ENCODE data around the gene PSG5. TPM values are rescaled to one million over a fixed set of nuclear protein-coding genes. Genes with fewer than 3 reads are reported as not detected.
"Not testable (repeated sequence)": the region's sequence is repeated elsewhere in the genome, so short reads cannot be mapped to it uniquely, and the experiment has no call there.

Gene PSG5
- polyA plus RNA-seq, 1 of the 3 experiments (the other 2 are of a cell fraction) = 70.3 TPM

GRCh38 chr19:43226986-43227385 lies 40.6 kb upstream of the PSG5 start:
- H3F3A ChIP-seq (replicated peaks; ENCODE audit: insufficient read depth); POLR2A ChIA-PET; DNase-seq; H3K27me3 ChIP-seq (ENCODE audit: insufficient read depth); CTCF ChIA-PET; H3K36me3 ChIP-seq (replicated peaks in 1 of 2; ENCODE audit: control insufficient read depth in 1 of 2, insufficient read depth in 2 of 2, low read length in 1 of 2); H3K79me2 ChIP-seq (ENCODE audit: insufficient read depth); H3K9ac ChIP-seq; H4K20me1 ChIP-seq (ENCODE audit: insufficient read depth); H3K4me3 ChIP-seq (ENCODE audit: low read depth in 2 of 2, low read length in 1 of 2); H2AFZ ChIP-seq (ENCODE audit: low read depth); H3K4me2 ChIP-seq; H3K4me1 ChIP-seq (ENCODE audit: control insufficient read depth in 1 of 2, insufficient read depth in 2 of 2, low read depth in 1 of 2, low read length in 1 of 2); H3K9me3 ChIP-seq; H3K27ac ChIP-seq (ENCODE audit: low read depth in 2 of 2, low read length in 1 of 2); H3K9me2 ChIP-seq: not testable (repeated sequence)
- 0 out of 2 replicates have a peak, but pooled peaks have one; percentile 12 for TF ChIP-seq CTCF (IDR thresholded peaks at IDR 0.05)
- 4% methylated on average over 1 of the region's 1 CpG for WGBS (ENCODE audit: low lambda C conversion rate)

DNA sequence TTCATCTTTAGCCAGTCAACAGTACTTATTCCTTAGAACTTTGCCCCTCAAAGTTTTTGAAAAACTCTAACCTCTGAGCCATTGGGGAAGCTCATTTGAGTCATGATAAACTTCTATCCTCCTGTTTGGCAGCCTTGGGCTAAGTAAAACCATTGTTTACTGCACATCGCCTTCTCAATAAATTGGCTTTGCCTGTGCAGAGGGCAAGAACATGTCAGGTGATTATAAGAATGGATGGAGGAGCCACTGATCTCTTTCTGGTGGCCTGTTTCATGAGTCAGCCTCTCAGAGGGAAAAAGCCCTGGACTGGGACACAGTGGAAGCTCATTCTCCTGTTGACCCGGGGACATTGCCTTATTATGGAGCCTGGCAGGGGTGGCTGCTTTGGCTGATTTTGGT lies 38.5 kb upstream of the PSG5 start:
- H3K9me2 ChIP-seq = no peaks in the 10 kb centered on the region
- H3K79me2 ChIP-seq (ENCODE audit: insufficient read depth) = no peaks in the 10 kb centered on the region
- TF ChIP-seq IRF3 (IDR thresholded peaks at IDR 0.05; ENCODE audit: low read depth, low read length) (no peak), RXRA (IDR thresholded peaks at IDR 0.05; ENCODE audit: borderline replicate concordance, low read depth) (no peak), RCOR1 (IDR thresholded peaks at IDR 0.05; ENCODE audit: low read length) (no peak), TAF1 (IDR thresholded peaks at IDR 0.05; ENCODE audit: borderline replicate concordance, low read depth, low read length) (no peak), MEF2A (IDR thresholded peaks at IDR 0.05; ENCODE audit: borderline replicate concordance, low read depth) (no peak), FOXJ3 (CRISPR knock-in tag; IDR thresholded peaks at IDR 0.05) (no peak)
- TF ChIP-seq, protein P1, sequence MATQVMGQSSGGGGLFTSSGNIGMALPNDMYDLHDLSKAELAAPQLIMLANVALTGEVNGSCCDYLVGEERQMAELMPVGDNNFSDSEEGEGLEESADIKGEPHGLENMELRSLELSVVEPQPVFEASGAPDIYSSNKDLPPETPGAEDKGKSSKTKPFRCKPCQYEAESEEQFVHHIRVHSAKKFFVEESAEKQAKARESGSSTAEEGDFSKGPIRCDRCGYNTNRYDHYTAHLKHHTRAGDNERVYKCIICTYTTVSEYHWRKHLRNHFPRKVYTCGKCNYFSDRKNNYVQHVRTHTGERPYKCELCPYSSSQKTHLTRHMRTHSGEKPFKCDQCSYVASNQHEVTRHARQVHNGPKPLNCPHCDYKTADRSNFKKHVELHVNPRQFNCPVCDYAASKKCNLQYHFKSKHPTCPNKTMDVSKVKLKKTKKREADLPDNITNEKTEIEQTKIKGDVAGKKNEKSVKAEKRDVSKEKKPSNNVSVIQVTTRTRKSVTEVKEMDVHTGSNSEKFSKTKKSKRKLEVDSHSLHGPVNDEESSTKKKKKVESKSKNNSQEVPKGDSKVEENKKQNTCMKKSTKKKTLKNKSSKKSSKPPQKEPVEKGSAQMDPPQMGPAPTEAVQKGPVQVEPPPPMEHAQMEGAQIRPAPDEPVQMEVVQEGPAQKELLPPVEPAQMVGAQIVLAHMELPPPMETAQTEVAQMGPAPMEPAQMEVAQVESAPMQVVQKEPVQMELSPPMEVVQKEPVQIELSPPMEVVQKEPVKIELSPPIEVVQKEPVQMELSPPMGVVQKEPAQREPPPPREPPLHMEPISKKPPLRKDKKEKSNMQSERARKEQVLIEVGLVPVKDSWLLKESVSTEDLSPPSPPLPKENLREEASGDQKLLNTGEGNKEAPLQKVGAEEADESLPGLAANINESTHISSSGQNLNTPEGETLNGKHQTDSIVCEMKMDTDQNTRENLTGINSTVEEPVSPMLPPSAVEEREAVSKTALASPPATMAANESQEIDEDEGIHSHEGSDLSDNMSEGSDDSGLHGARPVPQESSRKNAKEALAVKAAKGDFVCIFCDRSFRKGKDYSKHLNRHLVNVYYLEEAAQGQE (IDR thresholded peaks at IDR 0.05; ENCODE audit: low read depth, low read length) = no peak
- H3K4me1 ChIP-seq (ENCODE audit: control insufficient read depth in 1 of 2, insufficient read depth in 2 of 2, low read depth in 1 of 2, low read length in 1 of 2) = peaks cover 0 to 4% of the 10 kb centered on the region in 2 experiments; a peak in 1 of 4 replicates
- H3K27me3 ChIP-seq (ENCODE audit: insufficient read depth) = no peaks in the 10 kb centered on the region
- H3K9ac ChIP-seq = no peak overlapping the region; the same call in 1 of the 2 replicates
- ChIA-PET POLR2A (no interaction called here), CTCF (no interaction called here)
- H3K4me2 ChIP-seq = no peak overlapping the region; the same call in 1 of the 2 replicates
- H3K36me3 ChIP-seq (replicated peaks in 1 of 2; ENCODE audit: control insufficient read depth in 1 of 2, insufficient read depth in 2 of 2, low read length in 1 of 2) = no peaks in the 10 kb centered on the region
- 33% methylated on average over 2 of the region's 2 CpGs for WGBS (ENCODE audit: low lambda C conversion rate)
- no peak for DNase-seq
- H3K9me3 ChIP-seq = peaks cover 7% of the 10 kb centered on the region
- H3K4me3 ChIP-seq (ENCODE audit: low read depth in 2 of 2, low read length in 1 of 2) = no peak overlapping the region
- no peaks in the 10 kb centered on the region for H3F3A ChIP-seq (replicated peaks; ENCODE audit: insufficient read depth)
- H3K27ac ChIP-seq (ENCODE audit: low read depth in 2 of 2, low read length in 1 of 2) = peak overlapping the region in 1 of 2 experiments; percentile 54; a peak in 2 of 4 replicates
- no peak overlapping the region; the same call in 1 of the 2 replicates for H2AFZ ChIP-seq (ENCODE audit: low read depth)
- H4K20me1 ChIP-seq (ENCODE audit: insufficient read depth) = no peaks in the 10 kb centered on the region

DNA sequence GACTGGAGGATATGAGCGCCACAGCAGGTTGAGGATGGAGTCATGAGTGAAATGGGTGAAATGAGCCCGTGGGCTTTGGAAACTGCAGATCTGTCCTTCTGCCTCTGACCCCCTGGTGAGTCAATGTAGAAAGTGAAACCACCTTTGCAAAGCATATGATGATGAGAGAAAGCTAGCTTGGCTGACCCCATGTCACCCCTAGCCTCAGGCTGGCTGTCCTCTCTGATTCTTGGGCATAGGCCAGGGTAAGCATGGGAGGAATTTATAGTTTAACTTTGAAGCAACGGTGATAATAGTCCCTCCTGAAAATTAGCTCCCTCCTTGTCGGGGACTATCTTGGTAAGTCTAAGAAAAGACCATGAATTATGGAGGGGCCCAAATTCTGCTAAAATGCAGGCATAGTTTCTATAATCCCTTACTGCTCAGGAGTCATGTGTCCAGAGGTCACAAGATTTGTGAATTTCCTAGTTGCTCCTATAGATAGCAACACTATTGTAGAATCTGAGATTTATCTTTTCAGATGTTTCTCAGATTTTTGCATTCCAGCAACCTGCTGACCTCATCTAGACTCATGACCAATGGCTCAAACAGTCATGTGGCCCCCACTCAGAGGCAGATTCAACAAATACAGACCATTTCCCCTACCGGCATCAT lies 38.0 kb upstream of the PSG5 start:
- CTCF ChIA-PET; H3K4me1 ChIP-seq (ENCODE audit: control insufficient read depth in 1 of 2, insufficient read depth in 2 of 2, low read depth in 1 of 2, low read length in 1 of 2); H3K9me2 ChIP-seq; H3K27me3 ChIP-seq (ENCODE audit: insufficient read depth); H3F3A ChIP-seq (replicated peaks; ENCODE audit: insufficient read depth); H3K4me3 ChIP-seq (ENCODE audit: low read depth in 2 of 2, low read length in 1 of 2); POLR2A ChIA-PET; DNase-seq; H3K36me3 ChIP-seq (replicated peaks in 1 of 2; ENCODE audit: control insufficient read depth in 1 of 2, insufficient read depth in 2 of 2, low read length in 1 of 2); H3K79me2 ChIP-seq (ENCODE audit: insufficient read depth); H4K20me1 ChIP-seq (ENCODE audit: insufficient read depth); H3K9me3 ChIP-seq: not testable (repeated sequence)
- peak overlapping the region; percentile 47; the same call in 1 of the 2 replicates for H2AFZ ChIP-seq (ENCODE audit: low read depth)
- peak overlapping the region in 1 of 2 experiments; percentile 54; a peak in 2 of 4 replicates for H3K27ac ChIP-seq (ENCODE audit: low read depth in 2 of 2, low read length in 1 of 2)
- peak overlapping the region; percentile 24; the same call in 1 of the 2 replicates for H3K9ac ChIP-seq
- 19% methylated on average over 4 of the region's 5 CpGs for WGBS (ENCODE audit: low lambda C conversion rate)
- H3K4me2 ChIP-seq = peak overlapping the region; percentile 47

- H3K27me3 ChIP-seq (ENCODE audit: insufficient read depth); POLR2A ChIA-PET; H3K4me1 ChIP-seq (ENCODE audit: control insufficient read depth in 1 of 2, insufficient read depth in 2 of 2, low read depth in 1 of 2, low read length in 1 of 2); H3K9me2 ChIP-seq; H3K79me2 ChIP-seq (ENCODE audit: insufficient read depth); H4K20me1 ChIP-seq (ENCODE audit: insufficient read depth); H3K27ac ChIP-seq (ENCODE audit: low read depth in 2 of 2, low read length in 1 of 2); DNase-seq; H2AFZ ChIP-seq (ENCODE audit: low read depth); H3K4me3 ChIP-seq (ENCODE audit: low read depth in 2 of 2, low read length in 1 of 2); H3F3A ChIP-seq (replicated peaks; ENCODE audit: insufficient read depth); H3K9ac ChIP-seq; H3K36me3 ChIP-seq (replicated peaks in 1 of 2; ENCODE audit: control insufficient read depth in 1 of 2, insufficient read depth in 2 of 2, low read length in 1 of 2); H3K9me3 ChIP-seq; H3K4me2 ChIP-seq: not testable (repeated sequence)
- 43% methylated on average over 4 of the region's 22 CpGs for WGBS (ENCODE audit: low lambda C conversion rate)
- CTCF ChIA-PET = interaction anchor here (1.5 to 2.2 kb wide), 2 partner anchors 11 to 15 kb away, joined by 4 to 7 read pairs; no protein-coding TSS in a partner anchor
Observed at GRCh38 chr19:43221891-43222290, 35.6 kb upstream of the PSG5 start.

Data from SK-N-SH (cell line).